ENCODE data around the gene FSTL5.

Gene FSTL5

GRCh38 chr4:161336016-161336530 lies 827.7 kb downstream of the FSTL5 start:
- DNase-seq (ENCODE audit: low read depth in 2 of 2) = no peak
